ENCODE results near the gene GPSM3. TPM values are rescaled to one million over a fixed set of nuclear protein-coding genes. Genes with fewer than 3 reads are reported as not detected.
"Not testable (repeated sequence)": the region's sequence is repeated elsewhere in the genome, so short reads cannot be mapped to it uniquely, and the experiment has no call there.

Gene GPSM3
- total RNA-seq, 4 donors from 2014 or later, result 2.3 to 9.7 (median 3.5) TPM; not detected in 1

GRCh38 chr6:32148289-32149091 lies 44.0 kb downstream of the GPSM3 start:
- no peak for DNase-seq
- Histone ChIP-seq H3K36me3 (no peaks in the 10 kb centered on the region), H3K4me1 (peaks cover 5 to 9% of the 10 kb centered on the region in 2 donors), H3K27ac (no peak overlapping the region), H3K27me3 (no peaks in the 10 kb centered on the region), H3K9me3 (no peaks in the 10 kb centered on the region), H3K4me3 (no peak overlapping the region)
- TF ChIP-seq POLR2A (IDR thresholded peaks at IDR 0.05) (no peak), CTCF (IDR thresholded peaks at IDR 0.05) (no peak)
- intact Hi-C loops (cut with DNase I; ENCODE audit: low total_unique reads), result no loop called here

- H3K9me3 ChIP-seq, result no peaks in the 10 kb centered on the region
- no peak for TF ChIP-seq CTCF (IDR thresholded peaks at IDR 0.05)
- no peak for TF ChIP-seq POLR2A (IDR thresholded peaks at IDR 0.05)
- peaks cover 4 to 6% of the 10 kb centered on the region in 2 donors for H3K4me1 ChIP-seq
- no peak overlapping the region for H3K4me3 ChIP-seq
- no peaks in the 10 kb centered on the region for H3K36me3 ChIP-seq
- H3K27me3 ChIP-seq, result no peaks in the 10 kb centered on the region
- DNase-seq, result no peak
- intact Hi-C loops (cut with DNase I; ENCODE audit: low total_unique reads), result no loop called here
- H3K27ac ChIP-seq, result no peak overlapping the region
These were observed 44.9 kb downstream of the GPSM3 start for GRCh38 chr6:32147401-32148132.

- intact Hi-C loops (cut with DNase I; ENCODE audit: low total_unique reads), result no loop called here
- Histone ChIP-seq H3K9me3 (no peaks in the 10 kb centered on the region), H3K4me3 (no peak overlapping the region), H3K4me1 (no peaks in the 10 kb centered on the region), H3K27me3 (no peaks in the 10 kb centered on the region), H3K27ac (no peak overlapping the region), H3K36me3 (no peaks in the 10 kb centered on the region)
- DNase-seq, result no peak
- TF ChIP-seq POLR2A (IDR thresholded peaks at IDR 0.05), result no peak
- TF ChIP-seq CTCF (IDR thresholded peaks at IDR 0.05), result no peak
These were observed 45.8 kb downstream of the GPSM3 start for GRCh38 chr6:32146687-32147086.

GRCh38 chr6:32146287-32146686 lies 46.2 kb downstream of the GPSM3 start:
- no peaks in the 10 kb centered on the region for H3K9me3 ChIP-seq
- no peaks in the 10 kb centered on the region for H3K27me3 ChIP-seq
- H3K4me1 ChIP-seq, result no peaks in the 10 kb centered on the region
- no peak overlapping the region for H3K4me3 ChIP-seq
- no peaks in the 10 kb centered on the region for H3K36me3 ChIP-seq
- intact Hi-C loops (cut with DNase I; ENCODE audit: low total_unique reads), result no loop called here
- no peak for DNase-seq
- TF ChIP-seq CTCF (IDR thresholded peaks at IDR 0.05) (no peak), POLR2A (IDR thresholded peaks at IDR 0.05) (no peak)
- H3K27ac ChIP-seq, result no peak overlapping the region

GRCh38 chr6:32144238-32144637 lies 48.2 kb downstream of the GPSM3 start:
- H3K4me3 ChIP-seq; H3K36me3 ChIP-seq; H3K9me3 ChIP-seq; H3K4me1 ChIP-seq; H3K27ac ChIP-seq; H3K27me3 ChIP-seq; intact Hi-C loops (cut with DNase I; ENCODE audit: low total_unique reads); DNase-seq: not testable (repeated sequence)

Small RNAs within 50 kb of the gene (microRNA-seq; reads per million reads assigned to microRNA genes)
- gene MIR6721 (ENCODE audit: borderline microRNAs expressed, borderline replicate concordance), result not detected
- not detected for gene MIR6833 (ENCODE audit: borderline microRNAs expressed, borderline replicate concordance)

Small RNAs within 50 kb of the gene (small RNA-seq; reads per million reads assigned to genes)
- gene AL662884.1, result not detected
- not detected for gene MIR6833

Other genes starting within 250 kb of the GPSM3 start
- gene CFB, start 246.5 kb downstream of the GPSM3 start, total RNA-seq, result 10 to 100 TPM in 2 of 4 donors, 1 to 10 TPM in 1, not detected in 1; 6.2 to 32.6 (median 31.5) TPM
- 10 to 100 TPM; 30.3 to 73.0 (median 51.4) TPM for gene NELFE, start 233.7 kb downstream of the GPSM3 start, total RNA-seq
- gene SKIC2, start 233.5 kb downstream of the GPSM3 start, total RNA-seq, result 10 to 100 TPM; 11.5 to 58.8 (median 35.6) TPM
- gene DXO, start 220.5 kb downstream of the GPSM3 start, total RNA-seq, result 10 to 100 TPM in 3 of 4 donors, 1 to 10 TPM in 1; 10.0 to 36.6 (median 14.7) TPM
- gene C4A, start 210.6 kb downstream of the GPSM3 start, total RNA-seq, result 100 to 1,000 TPM in 1 of 4 donors, 10 to 100 TPM in 2, 1 to 10 TPM in 1; 3.8 to 100 (median 32.3) TPM
- gene C4B, start 177.8 kb downstream of the GPSM3 start, total RNA-seq, result 10 to 100 TPM; 12.4 to 97.5 (median 46.3) TPM
- 1 to 10 TPM in 1 of 4 donors, not detected in 3; 4.1 TPM for gene CYP21A2, start 154.2 kb downstream of the GPSM3 start, total RNA-seq
- 100 to 1,000 TPM in 3 of 4 donors, 10 to 100 TPM in 1; 90.6 to 217 (median 181) TPM for gene TNXB, start 83.3 kb downstream of the GPSM3 start, total RNA-seq
- gene ATF6B, start 64.4 kb downstream of the GPSM3 start, total RNA-seq, result 100 to 1,000 TPM in 1 of 4 donors, 10 to 100 TPM in 3; 16.4 to 121 (median 33.6) TPM
- gene FKBPL, start 62.4 kb downstream of the GPSM3 start, total RNA-seq, result 10 to 100 TPM in 1 of 4 donors, 1 to 10 TPM in 3; 1.3 to 10.3 (median 5.1) TPM
- gene PRRT1, start 40.7 kb downstream of the GPSM3 start, total RNA-seq, result 1 to 10 TPM in 2 of 4 donors, not detected in 2; 8.0 to 9.4 TPM
- 10 to 100 TPM; 19.0 to 35.1 (median 28.9) TPM for gene PPT2, start 38.5 kb downstream of the GPSM3 start, total RNA-seq
- gene EGFL8, start 28.0 kb downstream of the GPSM3 start, total RNA-seq, result 10 to 100 TPM in 3 of 4 donors, 1 to 10 TPM in 1; 9.2 to 54.8 (median 20.2) TPM
- 10 to 100 TPM; 14.2 to 71.2 (median 37.7) TPM for gene AGPAT1, start 16.6 kb downstream of the GPSM3 start, total RNA-seq
- 10 to 100 TPM; 45.6 to 84.7 (median 56.3) TPM for gene RNF5, start 14.2 kb downstream of the GPSM3 start, total RNA-seq
- 10 to 100 TPM in 1 of 4 donors, 1 to 10 TPM in 1, under 1 TPM in 1, not detected in 1; 0.59 to 12.4 (median 2.5) TPM for gene AGER, start 8.4 kb downstream of the GPSM3 start, total RNA-seq
- 100 to 1,000 TPM in 1 of 4 donors, 10 to 100 TPM in 3; 35.1 to 150 (median 57.7) TPM for gene PBX2, start 2.4 kb downstream of the GPSM3 start, total RNA-seq
- 10 to 100 TPM; 10.9 to 75.2 (median 28.6) TPM for gene NOTCH4, start 31.4 kb upstream of the GPSM3 start, total RNA-seq
- not detected for gene TSBP1, start 179.3 kb upstream of the GPSM3 start, total RNA-seq
- gene BTNL2, start 214.5 kb upstream of the GPSM3 start, total RNA-seq, result not detected
- 100 to 1,000 TPM; 130 to 356 (median 227) TPM for gene HLA-DRA, start 247.2 kb upstream of the GPSM3 start, total RNA-seq

Measured in uterus (tissue), 4 donors.